GM18498 (cell line): ENCODE data around the gene USHBP1.
A peak's percentile ranks its signal among the peaks of the same experiment; 100 is the strongest.

Source experiments
- ATAC-seq: cut with Tn5 transposase; IDR thresholded peaks from one replicate; pipeline ENCODE4 v1.9.1; 2021; ENCODE audit warnings: mild to moderate bottlenecking, moderate library complexity; ENCODE audit not compliant: unreplicated experiment

Gene USHBP1

DNA sequence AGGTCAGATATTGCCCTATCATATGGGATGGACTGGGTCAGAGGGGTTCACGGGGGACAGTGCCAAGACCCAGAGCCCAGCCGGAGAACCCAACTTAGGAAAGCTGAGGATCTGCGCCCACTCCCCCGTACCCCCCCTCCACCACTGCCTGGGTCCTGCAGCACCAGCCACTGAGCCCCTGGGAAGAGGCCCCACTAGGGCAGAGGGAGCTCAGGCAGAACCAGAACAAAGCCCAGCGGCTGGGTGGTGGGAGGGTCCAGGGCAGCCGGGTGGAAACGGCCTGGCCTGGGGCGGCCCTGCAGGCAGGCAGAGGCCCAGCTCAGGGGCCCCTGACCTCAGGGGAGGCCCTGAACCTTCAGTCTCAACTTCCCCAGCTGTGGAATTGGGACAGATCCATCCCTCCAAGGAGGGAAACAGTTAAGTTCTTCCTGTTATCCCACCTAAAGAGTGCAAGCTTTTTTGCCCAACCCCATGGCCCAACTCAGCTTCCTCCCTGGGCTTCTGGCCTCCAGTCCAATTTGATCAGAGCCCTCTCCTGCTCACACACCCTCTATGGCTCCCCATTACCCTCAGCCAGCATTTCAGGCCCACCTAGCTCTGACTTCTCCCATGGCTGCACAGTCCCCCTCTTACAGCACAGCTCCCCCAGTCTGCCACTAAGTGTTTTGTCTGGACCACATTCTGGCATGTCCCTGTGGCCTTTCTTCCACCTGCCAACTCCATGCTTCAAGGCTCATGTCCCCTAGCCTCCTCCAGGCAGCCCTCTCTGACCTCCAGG, 21.9 kb downstream of the USHBP1 start:
- ATAC-seq: no peak

DNA sequence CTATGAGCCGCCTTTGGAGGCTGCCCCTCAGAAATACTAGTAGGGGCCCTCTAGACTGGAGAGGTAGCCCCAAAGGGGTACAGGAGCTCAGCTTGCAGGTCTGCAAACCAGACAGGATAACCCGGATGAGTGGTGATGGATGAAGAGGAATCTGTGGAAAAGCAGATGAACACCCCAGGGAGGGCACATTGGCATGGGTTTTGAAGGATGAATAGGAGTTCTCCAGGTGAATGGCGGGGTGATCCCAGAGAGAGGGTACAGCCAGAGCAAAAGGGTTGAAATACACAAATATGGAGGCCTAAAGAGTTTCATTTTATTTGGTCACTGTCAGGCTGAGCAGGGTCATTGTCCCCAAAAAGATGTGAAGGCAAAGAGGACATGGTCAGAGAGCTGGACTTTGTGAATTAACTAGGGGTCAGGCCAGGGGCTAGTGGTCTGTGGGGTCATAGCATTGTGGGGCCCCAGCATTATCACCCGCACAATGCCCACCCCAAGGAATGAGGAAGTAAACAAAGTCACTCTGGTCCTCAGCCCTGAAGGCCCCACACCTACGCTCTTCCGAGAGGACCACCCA, 23.6 kb downstream of the USHBP1 start:
- ATAC-seq: no peak

DNA sequence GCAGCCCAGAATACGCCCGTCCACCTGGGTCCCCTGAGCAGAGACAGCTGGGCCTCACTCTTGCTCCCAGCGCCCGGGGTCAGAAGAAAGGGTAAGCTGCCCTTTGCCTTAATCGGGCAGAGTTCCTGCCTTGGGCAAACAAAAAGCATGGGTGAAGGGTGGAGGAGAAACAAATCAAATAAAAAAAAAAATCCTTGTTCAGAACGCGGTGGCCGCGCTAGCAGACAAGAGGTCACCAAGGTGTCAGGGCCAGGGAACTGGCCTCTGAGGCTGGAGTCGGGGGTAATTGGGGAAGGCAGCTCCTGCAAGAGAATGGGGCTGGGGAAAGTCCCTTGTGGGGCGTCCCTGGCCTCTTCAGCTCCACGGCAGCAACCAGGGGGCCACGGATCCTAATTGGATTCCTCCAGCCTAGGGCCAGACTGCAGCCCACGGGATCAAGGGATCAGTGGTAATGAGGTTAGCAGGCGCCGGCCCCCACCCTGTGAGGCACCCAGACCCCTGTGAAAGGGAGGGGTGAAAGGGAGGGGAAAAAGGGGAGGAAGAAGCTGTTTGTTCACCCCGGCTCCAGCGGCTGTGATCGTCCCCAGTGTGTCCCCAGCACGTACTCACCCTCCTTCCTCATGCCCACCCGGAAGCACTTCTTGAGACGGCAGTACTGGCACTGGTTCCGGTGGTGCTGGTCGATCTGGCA, 24.3 kb downstream of the USHBP1 start:
- no peak for ATAC-seq

DNA sequence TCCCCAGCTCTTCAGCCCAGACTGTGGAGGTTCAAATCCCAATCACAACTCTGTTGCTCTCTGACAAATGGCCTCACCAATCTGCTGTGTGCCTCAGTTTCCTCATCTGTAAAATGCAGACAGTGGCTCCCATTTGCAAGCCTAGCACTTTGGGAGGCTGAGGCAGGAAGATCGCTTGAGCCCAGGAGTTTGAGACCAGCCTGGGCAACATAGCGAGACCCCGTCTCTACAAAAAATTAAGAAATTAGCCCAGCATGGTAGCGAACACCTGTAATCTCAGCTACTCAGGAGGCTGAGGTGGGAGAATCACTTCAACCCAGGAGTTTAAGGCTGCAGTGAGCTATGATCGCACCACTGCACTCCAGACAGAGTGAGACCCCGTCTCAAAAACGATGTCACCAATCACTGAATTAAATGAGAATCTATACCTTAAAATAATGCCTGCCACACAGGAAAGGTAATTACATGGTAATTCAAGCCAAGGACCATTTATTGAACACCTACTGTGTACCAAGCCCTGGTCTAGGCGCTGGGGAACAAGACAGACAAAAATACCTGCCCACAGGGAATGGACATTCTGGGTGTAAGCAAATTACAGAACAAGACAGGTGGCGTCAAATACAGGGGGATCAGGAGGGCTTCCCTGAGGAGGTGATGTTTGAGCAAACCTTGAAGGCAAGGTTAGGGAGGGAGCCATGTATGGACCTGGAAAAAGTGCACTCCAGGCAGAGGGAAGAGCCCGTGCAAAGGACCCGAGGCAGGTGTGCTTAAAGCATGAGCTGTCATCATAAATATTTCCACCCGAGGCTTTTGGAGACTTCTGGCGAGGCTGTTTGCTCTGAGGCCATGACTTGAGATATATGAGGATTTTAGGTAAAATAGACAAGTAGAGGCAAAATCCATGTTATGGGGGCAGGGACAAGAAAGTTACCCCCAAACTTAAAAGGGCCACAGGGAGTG, 26.5 kb downstream of the USHBP1 start:
- no peak for ATAC-seq

DNA sequence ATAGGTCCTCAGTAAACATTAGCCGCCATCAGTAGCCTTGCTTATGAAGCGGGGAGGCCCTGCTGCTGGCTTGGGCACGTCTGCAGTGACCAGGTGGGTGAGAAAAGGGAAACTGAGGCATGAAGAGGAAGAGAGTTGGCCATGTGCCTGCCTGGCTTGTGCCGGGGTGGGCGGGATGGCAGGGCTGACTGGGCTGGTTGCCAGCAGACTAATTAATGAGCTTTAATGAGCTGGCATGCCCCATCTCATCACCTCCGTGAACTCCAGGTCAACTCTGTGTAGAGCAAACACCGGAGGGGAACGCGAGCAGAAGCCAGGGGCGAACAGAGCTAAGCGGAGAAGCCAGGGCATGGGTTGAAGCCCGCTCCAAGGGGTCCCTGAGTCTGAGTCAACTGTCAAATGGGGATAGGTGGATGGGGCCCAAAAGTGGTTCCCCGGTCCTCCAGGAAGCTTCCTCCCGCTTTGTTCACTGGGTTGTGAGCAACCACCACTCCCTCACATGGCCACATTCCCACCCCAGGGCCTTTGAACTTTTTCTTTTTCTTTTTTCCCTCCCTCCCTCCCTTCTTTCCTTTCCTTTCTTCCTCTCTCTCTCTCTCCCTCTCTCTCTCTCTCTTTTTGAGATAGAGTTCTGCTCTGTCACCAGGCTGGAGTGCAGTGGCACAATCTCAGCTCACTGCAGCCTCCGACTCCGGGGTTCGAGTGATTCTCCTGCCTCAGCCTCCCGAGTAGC, 27.6 kb downstream of the USHBP1 start:
- no peak for ATAC-seq

DNA sequence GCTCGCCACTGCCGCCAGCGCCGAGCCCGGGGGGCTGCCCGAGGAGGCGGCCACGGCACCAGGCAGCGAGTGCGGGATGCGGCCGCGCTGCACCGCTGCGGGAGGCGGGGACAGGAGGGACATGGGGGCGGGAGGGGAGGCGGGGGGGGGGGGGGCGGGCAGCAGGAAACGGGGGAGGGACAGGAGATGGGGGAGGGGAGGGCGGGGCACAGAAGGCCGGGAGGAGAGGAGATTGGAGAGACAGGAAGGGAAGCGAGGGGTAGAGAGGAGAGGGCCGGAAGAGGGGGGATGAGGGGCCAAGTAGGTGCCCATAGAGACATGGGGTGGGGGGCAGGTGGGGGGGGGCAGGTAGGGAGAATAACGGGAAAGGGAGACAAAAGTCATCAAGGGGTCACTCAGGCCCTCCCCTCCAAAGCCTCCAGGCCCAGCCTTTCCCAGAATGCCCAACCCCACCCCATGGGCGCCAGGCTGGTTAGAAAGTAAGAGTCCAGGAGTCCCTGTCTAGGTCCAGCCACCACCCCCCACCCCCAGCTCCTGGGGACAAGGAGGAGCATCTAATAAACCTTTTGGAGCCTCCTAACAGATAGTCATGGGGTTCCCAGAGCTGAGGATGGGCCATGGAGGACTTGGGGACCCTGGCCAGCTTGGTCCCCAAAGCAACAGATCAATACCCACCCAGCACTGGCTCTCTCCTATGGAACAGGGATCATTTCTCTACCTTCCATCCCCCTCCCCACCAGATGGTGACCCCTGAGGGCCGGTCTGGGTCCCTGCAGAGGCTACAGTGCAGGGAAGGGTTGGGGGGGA, 28.4 kb downstream of the USHBP1 start:
- ATAC-seq: no peak

DNA sequence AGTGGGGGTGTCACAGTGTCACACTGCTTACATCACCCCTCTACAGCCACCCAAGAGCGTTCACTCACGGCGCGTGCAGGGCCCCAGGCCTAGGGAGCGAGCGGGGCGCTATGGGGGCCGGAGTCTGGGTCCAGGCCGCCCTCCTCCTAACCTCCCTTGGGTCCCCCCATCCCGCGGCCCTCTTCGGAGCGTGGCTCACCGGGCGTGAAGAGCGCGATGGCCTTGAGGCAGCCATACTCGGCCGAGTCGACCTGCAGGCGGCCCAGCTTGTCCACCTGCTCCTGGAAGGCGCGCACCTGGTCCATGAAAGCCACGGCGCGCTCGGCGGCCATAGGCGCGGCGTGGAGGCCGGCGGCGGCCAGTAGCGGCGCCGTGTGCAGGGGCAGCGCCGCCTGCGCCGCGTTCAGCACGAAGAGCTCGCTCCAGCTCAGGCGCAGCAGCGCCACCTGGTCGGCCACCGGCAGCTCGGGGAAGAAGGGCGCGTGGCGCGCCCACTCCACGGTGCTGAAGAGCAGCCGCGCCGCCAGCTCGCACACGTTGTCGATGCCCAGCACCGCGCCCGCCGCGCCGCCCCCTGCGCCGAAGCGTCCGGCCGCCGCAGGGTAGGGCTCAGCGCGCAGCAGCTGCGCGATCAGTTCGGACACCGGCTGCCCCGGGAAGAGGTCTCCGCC, 29.1 kb downstream of the USHBP1 start:
- no peak for ATAC-seq

DNA sequence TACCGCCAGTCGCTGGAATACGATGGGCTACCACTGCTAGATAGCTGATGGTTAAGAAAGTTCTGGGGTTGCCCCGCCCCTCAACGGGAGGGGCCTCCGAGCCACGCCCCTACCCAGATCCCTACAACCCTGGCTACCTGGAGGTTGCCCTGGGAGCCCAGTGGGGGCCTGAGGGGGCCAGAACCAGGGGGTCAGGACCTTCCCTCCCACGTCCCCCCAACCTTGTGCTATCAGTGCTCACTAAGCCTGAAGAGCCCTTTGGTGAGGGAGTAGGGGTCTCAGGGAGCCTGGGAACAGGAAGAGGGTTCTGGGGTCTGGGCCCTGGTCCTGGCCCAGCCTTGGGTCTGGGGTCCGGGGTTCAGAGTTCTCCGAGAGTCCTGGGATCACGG, 29.6 kb downstream of the USHBP1 start:
- no peak for ATAC-seq

DNA sequence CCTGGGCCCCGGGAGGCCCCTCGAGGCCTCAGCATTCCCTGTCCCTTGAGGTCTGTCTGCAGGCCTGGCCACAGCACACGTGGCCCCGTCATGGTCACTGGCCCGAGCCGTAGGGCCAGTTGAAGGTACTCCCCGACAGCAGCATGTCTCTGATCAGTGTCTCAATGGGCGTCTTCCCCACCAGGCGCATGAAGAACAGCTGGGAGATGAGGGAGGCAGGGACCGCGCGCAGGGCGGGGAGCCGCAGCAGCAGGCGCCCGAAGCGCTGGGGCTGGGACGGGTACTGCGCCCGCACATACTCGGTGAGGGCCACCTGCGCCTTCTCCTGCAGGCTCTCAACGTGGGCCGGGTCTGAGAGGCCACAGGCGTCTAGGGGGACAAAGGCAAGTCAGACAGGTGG, 32.3 kb downstream of the USHBP1 start:
- no peak for ATAC-seq

DNA sequence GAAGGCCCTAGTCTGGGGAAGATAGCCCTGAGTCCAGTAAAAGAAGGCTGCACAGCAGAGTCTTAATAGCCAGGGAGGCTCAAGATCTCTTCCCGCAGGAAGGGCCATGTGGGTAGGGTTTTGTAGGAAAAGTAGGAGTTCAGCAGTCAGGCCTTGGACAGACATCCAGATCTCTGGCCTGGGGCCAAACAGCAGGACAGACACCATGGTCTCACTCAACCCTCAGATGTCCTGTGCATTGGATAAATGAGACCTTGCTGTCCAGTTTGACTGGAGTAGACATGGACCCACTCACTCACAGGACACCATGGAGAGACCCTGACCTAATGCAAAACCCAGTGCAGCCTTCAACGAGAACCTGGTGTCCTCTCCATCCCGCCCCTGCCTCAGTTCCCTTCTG, 34.7 kb downstream of the USHBP1 start:
- ATAC-seq: no peak

DNA sequence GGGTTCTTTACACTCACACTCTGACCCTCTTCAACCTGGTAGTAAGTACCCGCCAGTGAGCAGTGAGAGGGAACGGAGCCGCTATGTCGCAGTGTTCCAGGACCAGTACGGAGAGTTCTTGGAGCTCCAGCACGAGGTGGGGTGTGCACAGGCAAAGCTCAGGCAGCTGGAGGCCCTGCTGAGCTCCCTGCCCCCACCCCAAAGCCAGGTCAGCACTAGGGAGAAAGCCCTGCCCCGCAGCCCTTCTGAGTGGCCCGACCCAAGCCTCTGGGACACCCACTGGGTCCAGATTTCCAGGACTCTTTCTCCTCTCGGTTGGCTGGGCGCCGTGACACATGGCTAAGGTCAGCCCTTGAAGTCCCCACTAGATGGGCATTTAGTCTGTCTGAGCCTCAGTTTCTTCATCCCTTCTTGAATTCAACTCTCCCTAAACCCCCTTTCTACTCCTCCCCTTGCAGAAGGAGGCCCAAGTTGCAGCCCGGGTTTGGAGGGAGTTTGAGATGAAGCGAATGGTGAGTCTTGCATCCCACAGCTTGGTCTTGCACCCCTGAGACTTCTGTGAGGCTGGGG, 36.7 kb downstream of the USHBP1 start:
- ATAC-seq: no peak

DNA sequence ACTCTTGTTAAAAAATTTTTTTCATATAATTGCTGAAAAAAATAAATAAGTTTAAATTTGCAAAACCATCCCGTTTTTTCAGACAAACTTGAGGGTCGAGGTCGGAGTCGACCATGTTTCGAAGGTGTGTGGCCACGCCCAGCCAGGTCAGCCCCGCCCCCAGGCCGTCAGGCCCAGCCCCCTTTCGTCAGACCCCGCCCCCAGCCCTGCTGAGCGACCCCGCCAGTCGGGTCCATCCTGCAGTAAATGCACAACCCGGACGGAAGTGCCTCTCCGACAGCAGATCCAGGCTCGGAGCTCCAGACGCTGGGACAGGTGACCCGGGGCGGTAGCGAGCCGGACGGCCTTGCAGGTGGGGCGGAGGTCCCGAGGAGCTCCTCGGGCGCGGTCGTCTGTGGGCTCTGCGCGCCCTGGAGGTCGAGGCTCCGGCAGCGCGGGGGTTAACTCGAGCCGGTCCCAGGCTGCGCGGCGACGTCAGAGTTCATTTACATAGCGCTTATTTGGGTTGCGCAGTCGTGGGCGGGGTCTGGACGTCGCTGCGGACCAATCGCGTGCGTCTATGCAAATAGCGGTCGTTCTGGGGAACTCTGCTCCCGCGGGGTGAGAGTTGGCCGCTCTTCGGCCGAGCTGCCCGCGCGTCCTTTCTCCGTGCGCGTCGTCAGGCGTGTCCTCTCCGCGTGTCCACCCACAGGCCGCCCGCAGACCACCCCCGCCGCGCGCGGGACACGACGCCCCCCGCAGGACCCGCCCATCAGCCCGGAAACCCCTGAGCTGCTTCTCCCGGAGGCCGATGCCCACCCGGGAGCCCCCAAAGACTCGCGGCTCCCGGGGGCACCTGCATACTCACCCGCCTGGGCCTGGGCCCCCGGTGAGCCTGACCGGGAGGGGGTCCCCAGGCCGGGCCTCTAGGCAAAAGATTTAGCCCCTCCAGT, 38.3 kb downstream of the USHBP1 start, which contains the start of gene OCEL1:
OCEL1 (plus strand) TSS at position 225 of the 932 bp plus-strand sequence; CDS start at position 247, 22 bp downstream.
- ATAC-seq: peak; percentile 96

DNA sequence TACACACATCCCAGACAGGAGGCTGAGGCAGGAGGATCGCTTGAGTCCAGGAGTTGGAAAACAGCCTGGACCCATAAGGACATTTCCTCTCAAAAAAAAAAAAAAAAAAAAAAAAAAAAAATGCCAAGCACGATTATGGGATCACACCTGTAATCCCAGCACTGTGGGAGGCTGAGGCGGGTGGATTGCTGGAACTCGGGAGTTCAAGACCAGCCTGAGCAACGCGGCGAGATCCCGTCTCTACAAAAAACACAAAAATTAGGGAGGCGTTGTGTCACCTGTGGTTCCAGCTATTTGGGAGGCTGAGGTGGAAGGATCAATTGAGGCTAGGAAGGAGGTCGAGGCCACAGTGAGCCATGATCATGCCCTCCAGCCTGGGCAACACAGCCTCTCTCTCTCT, 39.5 kb downstream of the USHBP1 start:
- no peak for ATAC-seq

DNA sequence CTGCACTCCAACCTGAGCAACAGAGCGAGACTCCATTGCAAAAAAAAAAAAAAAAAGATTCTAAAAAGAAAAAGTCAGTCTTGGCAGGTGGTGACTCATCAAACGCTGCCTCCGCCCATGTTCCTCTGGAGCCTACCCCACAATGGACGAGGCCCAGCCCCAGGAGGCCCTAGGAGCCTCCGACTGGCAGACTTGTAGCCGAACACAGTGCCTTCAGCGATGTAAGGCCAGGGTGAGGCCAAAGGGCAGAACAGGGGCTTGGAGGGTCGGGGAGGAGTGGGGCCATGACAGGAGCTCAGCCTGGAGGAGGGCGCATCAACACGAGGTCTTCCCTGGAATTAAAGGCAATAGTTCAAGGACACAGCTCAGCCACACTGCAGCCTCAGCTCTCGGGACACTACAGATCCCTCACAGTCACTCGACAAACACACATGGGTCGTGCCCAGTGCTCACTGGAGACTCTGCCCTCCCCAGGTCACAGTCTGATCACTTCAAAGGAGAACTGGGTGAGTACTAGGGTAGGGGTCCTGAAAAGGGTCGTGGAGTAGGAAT, 44.3 kb downstream of the USHBP1 start:
- no peak for ATAC-seq

DNA sequence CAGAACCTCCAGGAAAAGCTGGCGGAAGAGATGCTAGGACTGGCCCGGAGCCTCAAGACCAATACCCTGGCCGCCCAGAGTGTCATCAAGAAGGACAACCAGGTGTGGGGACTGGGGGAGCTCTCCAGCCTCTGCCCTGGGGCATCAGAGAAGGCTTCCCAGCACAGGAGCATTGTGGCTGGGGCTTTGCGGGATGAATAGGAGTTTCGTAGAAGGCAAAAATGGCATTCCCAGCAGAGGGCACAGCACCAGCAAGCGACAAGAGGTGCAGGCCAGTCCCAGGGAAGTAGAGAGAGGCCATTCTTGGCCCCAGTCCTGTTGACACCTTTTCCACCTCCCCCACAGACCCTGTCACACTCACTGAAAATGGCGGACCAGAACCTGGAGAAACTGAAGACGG, 45.3 kb downstream of the USHBP1 start:
- ATAC-seq: no peak

DNA sequence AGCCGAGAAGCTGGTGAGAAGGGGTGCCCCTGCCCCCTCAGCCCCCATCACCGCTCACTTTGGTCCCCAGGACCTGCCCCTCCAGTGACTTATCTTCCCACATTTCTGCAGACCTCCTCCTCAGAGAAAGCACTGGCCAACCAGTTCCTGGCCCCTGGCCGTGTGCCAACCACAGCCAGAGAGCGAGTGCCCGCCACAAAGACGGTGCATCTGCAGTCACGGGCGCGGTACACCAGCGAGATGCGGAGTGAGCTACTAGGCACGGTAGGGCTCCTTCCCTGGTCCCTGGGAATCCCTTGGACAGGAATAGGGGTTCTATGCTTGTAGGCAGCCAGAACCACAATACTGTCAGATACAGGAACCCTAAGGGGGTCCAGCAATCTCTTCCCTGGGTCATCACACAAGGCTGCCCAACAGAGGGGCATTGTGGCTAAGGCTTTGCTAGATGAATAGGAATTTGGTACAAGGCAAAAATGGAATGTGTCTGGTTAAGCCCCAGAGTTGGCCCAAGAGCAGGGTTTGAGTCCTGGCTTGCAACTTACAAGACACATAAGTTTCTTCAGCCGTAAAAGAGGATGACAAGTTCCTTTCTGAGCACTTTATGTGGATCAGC, 48.4 kb downstream of the USHBP1 start:
- ATAC-seq: no peak
